HG02852 (cell line): ENCODE data around the gene MRS2.
"Not testable (repeated sequence)": the region's sequence is repeated elsewhere in the genome, so short reads cannot be mapped to it uniquely, and the experiment has no call there.

Experiments used
- ATAC-seq: cut with Tn5 transposase; IDR thresholded peaks from one replicate; pipeline ENCODE4 v1.9.1; 2021; ENCODE audit warnings: mild to moderate bottlenecking, moderate library complexity; ENCODE audit not compliant: unreplicated experiment

MRS2 gene

DNA sequence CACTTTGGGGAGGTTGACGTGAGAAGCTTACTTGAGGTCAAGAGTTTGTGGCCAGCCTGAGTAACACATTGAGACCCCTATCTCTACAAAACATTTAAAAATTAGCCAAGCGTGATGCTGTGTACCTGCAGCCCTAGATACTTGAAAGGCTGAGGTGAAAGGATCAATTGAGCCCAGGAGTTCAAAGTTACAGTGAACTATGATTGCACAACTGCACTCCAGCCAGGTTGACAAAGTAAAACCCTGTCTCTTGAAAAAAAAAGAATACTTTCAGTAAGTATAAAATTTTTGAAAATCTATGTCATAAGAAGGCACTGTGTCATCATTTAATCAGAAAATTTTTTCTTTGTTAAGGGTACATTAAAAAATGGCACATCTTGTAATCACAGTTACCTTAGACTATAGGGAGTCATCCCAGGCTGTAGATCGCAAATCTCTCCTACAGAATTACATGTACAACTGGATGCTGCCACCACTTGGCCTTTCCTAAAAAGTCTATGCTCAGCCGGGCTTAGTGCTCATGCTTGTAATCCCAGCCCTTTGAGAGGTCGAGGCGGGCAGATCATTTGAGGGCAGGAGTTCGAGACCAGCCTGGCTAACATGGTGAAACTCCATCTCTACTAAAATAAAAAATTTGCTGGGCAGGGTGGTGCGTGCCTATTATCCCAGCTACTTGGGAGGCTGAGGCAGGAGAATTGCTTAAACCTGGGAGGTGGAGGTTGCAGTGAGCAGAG is 17.0 kb upstream of the MRS2 start:
- no peak for ATAC-seq

DNA sequence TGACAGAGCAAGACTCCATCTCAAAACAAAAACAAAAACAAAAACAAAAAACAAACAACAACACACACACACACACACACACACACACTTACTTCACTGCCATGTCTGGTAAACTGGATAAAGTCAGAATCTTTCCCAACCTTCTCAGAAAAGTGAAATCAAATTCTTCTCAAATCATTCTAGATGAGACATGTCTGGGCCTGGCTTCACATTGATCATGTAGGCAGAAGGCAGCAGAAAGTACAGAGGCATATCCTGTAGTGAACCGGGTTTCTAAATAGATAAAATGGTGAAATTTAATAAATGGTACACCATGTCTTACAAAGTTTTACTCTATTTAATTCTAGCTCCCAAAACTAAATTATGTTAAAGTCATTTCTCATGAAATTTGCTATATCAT is 14.9 kb upstream of the MRS2 start:
- no peak for ATAC-seq

DNA sequence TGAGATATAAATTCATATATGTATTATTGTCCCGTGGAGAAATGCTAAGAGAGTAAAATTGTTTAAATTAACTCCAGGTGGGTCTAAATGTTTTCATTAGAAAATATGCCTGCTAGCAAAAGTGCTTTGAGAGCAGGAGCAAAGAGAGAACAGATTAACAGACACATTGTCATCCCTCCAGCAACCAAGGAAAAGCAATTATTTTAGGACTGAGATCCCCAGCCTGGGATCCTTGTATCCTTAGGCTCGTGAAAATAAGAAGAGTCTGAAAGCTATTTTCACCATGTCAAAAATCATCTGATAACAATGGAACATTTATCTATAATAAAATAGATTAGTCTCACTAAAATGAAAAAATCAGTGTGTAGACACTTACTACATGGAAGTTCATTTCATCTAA is 11.5 kb upstream of the MRS2 start:
- ATAC-seq = no peak

DNA sequence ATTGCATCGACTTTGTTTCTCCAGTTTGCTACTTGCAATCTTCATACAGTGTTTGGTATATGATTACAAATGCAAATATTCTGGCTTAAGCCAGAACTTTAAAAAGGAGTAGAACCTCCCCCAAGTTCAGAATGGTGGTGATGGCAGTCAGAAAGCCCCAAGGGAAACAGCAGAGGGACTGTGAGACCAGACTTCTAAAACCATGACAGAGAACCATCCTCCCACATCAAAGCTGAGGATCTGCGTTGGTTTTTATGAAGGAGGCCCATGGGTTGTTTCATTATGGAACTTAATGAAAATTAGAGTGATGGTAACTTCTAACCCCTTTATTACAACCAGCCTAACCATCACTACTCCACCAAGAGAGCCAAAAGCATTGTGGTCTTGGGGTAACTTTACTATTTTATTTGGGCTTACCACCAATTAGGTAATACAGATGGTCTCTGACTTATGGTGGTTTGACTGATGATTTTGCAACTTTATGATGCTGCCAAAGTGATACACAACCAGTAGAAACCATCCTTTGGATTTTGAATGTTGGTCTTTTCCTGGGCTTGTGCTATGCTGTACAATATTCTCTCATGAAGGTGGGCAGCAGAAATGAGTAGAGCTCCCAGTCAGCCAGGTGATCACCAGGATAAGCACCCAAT is 10.9 kb upstream of the MRS2 start:
- peak; percentile 97 for ATAC-seq

DNA sequence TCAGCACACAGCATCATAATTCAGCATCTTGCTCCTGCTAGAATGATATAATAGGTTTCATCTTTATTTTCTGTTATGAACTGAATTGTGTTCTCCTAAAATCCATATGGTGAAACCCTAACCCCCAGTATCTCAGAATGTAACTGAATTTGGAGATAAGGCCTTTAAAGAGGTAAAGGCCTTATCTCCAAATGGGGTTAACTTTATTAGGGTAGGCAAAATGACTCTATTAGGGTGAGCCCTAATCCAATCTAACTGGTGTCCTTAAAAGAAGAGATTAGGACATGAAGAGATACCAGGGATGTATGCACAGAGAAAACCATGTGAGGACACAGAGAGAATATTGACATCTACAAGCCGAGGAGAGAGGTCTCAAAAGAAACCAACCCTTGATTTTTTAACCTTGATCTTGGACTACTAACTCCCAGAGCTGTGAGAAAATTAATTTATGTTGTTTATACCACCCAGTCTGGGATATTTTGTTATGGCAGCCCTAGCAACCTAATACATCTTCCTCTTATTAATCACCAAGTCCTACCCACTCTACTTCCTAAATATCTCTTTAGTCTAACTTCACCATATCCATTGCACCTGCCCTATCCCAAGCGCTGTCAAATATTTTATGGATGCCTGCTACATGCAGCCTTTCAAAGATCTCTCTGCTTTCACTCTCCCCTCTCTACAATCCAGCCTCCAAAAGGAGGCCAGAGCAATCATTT is 8.5 kb upstream of the MRS2 start:
- no peak for ATAC-seq

DNA sequence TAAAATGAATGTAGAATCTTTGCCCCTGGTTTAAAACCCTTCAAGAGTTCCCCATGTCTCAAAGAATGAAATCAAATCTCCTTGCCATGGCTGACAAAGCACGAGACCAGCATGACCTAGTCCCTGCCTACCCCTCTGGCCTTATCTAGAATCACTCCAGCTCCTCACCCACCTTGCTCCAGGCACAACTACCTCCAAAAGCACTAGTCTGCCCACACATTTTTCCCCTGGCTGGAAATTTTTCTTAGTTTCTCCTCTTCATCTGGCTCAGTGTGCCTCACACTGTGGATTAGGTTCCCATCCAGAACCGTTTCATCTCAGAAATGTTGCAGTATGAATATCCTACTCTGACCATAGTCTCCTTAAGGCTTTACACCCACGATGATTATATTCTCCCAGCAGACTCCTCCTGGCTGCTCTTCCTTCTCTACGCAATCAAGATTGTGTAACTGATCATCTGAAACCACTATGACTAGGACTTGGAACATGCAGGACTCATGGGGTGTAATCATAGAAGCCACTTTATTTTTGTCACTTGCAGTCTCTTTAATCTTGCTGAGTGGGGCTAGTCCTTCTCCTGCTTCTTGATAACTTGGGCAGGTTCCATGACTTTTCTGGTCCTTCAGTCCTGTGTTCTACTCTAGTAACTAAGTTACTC is 7.8 kb upstream of the MRS2 start:
- no peak for ATAC-seq

DNA sequence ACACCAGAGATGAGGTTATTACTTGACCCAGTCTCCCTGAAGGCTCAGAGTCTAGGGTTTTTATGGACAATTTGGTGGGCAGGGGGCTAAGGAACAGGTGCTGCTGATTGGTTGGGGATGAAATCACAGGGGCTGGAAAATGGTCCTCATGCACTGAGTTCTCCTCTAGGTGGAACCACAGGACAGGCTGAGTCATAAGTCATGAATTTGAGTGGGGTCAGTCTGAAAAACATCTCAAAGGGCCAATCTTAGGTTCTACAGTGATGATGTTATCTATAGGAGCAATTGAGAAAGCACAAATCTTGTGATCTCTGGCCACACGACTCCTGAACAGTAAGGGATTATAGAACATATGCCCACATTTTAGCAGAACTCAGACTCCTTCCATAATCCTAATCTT is 5.9 kb upstream of the MRS2 start:
- ATAC-seq = no peak

DNA sequence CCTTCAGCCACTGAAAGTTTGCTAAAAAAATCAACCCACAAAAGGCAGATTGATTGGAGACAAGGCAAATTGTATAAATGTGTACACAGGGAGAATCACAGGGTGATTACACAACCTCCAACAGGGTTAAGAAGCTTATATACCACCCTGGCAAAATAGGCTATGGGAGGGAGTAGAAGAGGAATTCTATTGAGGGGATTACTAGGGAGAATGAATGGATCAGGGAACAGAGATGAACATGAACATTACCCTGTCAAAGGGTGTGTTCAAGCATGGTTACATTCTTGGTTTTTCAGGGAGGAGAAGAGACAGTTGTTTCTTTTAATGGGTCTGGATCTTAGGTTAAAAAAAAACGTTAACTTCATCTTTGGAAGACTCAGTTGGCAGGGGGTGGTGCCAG is 5.1 kb upstream of the MRS2 start:
- ATAC-seq = no peak

DNA sequence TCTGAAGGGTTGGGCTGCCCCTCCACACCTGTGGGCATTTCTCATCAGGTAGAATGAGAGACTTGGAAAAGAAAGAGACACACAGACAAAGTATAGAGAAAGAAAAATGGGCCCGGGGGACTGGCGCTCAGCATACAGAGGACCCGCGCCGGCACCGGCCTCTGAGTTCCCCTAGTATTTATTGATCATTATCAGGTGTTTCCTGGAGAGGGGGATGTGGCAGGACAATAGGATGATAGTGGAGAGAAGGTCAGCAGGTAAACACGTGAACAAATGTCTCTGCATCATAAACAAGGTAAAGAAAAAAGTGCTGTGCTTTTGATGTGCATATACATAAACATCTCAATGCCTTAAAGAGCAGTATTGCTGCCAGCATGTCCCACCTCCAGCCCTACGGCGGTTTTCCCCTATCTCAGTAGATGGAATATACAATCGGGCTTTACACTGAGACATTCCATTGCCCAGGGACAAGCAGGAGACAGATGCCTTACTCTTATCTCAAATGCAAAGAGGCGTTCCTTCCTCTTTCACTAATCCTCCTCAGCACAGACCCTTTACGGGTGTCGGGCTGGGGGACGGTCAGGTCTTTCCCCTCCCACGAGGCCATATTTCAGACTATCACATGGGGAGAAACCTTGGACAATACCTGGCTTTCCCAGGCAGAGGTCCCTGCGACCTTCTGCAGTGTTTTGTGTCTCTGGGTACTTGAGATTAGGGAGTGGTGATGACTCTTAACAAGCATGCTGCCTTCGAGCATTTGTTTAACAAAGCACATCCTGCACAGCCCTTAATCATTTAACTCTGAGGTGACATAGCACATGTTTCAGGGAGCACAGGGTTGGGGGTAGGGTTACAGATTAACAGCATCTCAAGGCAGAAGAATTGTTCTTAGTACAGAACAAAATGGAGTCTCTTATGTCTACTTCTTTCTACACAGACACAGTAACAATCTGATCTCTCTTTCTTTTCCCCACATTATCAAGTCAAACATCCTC is 2.4 kb upstream of the MRS2 start:
- ATAC-seq = not testable (repeated sequence)

DNA sequence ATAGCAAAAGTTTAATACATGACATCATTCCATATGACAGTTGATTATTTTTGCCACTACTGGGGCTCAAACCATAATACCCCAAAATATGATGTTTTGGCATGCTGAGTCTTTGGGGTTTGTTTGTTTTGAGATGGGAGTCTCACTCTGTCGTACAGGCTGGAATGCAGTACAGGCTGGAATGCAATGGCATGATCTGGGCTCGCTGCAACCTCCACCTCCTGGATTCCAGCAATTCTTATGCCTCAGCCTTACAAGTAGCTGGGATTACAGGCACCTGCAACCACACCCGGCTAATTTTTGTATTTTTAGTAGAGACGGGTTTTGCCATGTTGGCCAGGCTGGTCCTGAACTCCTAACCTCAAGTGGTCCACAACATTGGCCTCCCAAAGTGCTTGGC is 1.3 kb upstream of the MRS2 start:
- no peak for ATAC-seq

DNA sequence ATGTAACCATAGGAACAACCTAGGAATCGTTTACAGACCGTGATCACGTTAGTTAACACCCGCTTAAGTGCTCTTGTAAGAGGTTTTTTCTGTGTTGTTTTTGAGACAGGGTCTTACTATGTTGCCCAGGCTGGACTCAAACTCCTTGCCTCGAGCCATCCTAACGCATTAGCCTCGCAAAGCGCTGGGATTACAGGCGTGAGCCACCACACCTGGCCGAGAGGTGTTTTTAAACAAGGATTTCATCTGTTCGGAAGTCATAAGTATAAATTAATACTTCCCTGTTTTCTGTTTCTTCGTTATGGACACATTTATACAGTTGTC is 727 bp downstream of the MRS2 start:
- no peak for ATAC-seq

DNA sequence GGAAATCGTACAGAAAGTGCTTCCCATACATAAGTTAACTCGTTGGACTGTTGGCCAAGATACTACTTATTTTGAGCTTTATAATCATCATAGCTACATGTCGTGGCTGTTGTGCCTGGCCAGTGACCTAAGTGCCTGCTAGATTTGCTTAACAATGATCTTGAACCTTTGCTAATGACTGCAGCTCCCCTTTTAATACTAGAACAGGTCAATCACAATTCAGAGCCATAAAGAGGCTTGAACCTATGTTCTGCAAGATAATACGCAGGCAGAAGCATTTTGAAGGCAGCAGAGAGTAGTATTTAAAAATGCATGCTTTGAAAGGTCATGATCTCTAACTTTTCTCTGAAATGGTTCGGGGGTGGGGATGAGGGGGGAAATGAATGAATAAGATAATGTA is 2.5 kb downstream of the MRS2 start:
- ATAC-seq = no peak

DNA sequence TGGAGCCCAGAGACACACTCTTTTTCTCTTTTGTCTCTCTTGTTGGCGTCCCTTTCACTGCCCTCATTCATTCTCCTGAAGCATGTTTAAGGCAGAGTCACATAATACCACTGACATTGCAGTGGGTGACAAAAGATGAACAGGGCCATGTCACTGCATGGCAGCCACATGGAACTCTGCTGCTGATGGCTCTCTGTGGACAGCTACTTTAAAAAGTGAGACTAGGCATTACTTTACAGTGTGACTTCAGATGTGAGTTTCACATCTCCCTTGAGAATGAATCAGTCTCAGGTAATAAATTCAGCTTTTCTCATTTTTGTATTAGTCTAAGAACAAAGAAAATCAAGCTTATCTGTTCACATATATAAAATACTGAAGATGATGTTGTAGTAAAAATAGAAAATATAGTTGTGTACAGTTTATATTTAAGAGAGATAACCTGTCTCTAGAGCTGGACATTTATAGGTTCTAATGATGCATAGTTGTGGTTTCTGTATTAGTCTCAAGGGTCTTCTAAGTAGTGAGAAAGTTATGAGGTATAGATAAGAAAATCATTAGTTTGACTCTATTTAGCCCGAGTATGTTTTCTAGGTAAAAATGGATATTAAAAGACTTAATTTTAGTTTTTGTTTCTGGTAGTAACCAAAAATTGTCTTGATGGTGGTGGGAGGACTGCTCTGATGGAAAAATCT is 6.1 kb downstream of the MRS2 start:
- ATAC-seq = peak; percentile 93

DNA sequence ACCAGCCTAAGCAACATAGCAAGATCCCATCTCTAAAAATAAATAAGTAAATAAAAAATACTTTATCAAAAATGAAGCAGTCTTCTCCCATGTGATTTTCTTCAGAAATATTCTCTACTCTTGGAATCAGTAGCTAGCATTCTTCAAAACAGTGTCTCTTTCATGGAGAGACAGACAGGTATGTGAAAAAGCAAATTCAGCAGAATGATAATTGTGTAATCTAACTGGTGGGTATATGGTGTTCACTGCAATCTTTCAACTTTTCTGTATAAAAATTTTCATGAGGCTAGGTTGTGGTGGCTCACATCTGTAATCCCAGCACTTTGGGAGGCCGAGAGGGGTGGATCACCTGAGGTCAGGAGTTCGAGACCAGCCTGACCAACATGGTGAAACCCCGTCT is 7.9 kb downstream of the MRS2 start:
- ATAC-seq = no peak

DNA sequence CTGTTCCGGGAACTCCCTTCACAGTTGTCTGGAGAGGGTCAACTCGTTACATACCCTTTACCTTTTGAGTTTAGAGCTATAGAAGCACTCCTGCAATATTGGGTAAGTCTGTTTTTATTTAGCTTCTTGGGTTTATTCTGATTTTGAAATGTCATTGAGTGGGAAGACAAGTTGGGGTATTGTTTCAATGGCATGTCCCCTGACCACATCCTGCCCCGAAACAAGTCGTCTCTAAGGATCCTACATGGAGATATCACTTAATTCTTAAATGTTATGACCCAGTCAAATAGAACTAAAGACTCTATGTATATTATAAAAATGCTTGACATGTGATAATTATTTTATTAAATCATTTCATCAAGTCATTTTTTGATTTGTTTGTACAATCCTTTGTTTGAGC is 9.6 kb downstream of the MRS2 start:
- ATAC-seq = no peak

DNA sequence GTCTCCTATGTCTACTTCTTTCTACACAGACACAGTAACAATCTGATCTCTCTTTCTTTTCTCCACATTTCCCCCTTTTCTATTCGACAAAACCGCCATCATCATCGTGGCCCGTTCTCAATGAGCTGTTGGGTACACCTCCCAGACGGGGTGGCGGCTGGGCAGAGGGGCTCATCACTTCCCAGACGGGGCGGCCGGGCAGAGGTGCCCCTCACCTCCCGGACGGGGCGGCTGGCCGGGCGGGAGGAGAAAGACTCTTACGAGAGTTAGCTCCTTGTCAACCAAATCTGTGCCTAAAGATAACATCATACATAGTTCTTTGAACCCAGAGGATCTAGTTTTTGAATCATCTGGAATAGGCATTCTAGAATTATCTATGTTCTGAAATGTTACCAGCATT is 11.8 kb downstream of the MRS2 start:
- ATAC-seq = not testable (repeated sequence)

DNA sequence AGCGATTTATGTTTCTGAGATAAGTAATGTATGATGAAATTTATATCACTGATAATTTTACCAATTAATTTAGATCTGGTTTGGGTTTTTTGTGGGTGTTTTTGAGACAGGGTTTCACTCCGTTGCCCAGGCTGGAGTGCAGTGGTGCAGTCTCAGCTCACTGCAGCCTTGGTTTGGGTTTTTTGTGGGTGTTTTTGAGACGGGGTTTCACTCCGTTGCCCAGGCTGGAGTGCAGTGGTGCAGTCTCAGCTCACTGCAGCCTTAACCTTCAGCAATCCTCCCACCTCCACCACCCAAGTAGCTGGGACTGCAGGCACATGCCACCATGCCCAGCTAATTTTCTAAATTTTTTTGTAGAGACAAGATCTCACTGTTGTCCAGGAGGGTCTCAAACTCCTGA is 13.0 kb downstream of the MRS2 start:
- ATAC-seq = peak; percentile 87

DNA sequence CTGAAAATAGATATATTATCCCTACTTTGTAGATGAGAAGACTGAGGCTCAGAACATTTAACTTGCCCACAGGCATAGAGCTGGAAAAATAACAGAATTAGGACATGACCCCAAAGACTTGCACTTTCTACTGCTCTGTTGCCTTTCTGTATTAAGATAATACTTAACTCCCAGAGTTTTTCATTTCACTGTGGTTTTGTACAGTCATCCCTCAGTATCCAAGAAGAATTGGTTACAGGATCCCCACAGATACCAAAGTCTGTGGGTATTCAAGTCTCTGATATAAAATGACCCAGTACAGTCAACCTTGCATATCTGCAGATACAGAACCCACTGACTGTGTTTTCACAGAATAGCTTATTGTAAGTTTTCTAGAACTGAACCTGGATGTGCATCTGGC is 16.8 kb downstream of the MRS2 start:
- no peak for ATAC-seq

DNA sequence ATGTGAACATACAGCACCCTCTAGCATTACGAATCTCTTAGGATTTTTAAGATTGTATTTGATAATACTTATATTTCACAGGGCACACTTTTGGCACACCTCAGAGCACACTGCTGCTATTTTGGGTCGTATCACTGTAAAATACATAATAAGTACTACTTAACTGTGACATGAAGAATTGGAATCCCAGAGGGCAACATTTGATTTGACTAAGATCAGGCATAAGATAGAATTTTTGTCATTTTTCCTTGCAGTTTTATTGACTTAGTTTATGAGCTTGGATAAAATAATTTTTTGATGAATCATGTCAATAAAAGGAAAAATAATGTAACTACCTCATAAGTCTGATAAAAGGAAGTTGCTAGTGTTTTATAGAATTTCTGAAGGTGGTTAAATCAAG is 22.4 kb downstream of the MRS2 start:
- no peak for ATAC-seq
